Memory B cell (primary cell): ENCODE results near the gene NR3C1.
A peak's percentile ranks its signal among the peaks of the same experiment; 100 is the strongest.

Source experiments
- ATAC-seq: fragments of 150-1000 bp; cut with Tn5 transposase; 2 replicates; pipeline ENCODE4 v1.10.0; 2021; ENCODE audit warnings: low read depth, mild to moderate bottlenecking, moderate library complexity
- DNase-seq, 2 donors: peaks; one replicate each; pipeline ENCODE4 v3.0.0; 2022; ENCODE audit warnings: low spot score in 2 of 2
- H3K27ac Mint-ChIP-seq: one replicate; pipeline ENCODE4 v1.8.0; 2022; ENCODE audit warnings: mild to moderate bottlenecking, moderate library complexity, mixed read lengths
- H3K27me3 Mint-ChIP-seq: one replicate; pipeline ENCODE4 v1.8.0; 2022; ENCODE audit warnings: mixed read lengths
- H3K36me3 Mint-ChIP-seq: one replicate; pipeline ENCODE4 v1.8.0; 2022; ENCODE audit warnings: mild to moderate bottlenecking, mixed read lengths
- H3K4me1 Mint-ChIP-seq: one replicate; pipeline ENCODE4 v1.8.0; 2022; ENCODE audit warnings: mixed read lengths
- H3K4me3 Mint-ChIP-seq: one replicate; pipeline ENCODE4 v1.8.0; 2022; ENCODE audit warnings: mild to moderate bottlenecking, moderate library complexity, mixed read lengths
- H3K9me3 Mint-ChIP-seq: one replicate; pipeline ENCODE4 v1.8.0; 2022; ENCODE audit warnings: mixed read lengths

The NR3C1 gene

GRCh38 chr5:143433670-143434069, 30.2 kb upstream of the NR3C1 start:
- Mint-ChIP-seq H3K36me3 (no peaks in the 10 kb centered on the region), H3K27ac (peak overlapping the region; percentile 99), H3K4me3 (peak overlapping the region; percentile 95), H3K9me3 (peaks cover 1% of the 10 kb centered on the region), H3K4me1 (peaks cover 28% of the 10 kb centered on the region), H3K27me3 (no peaks in the 10 kb centered on the region)
- ATAC-seq = no peak
- no peak for DNase-seq

GRCh38 chr5:143432658-143433239, 29.3 kb upstream of the NR3C1 start:
- H3K4me1 Mint-ChIP-seq = peaks cover 29% of the 10 kb centered on the region
- ATAC-seq = no peak
- H3K4me3 Mint-ChIP-seq = peak overlapping the region; percentile 24
- H3K27me3 Mint-ChIP-seq = no peaks in the 10 kb centered on the region
- H3K27ac Mint-ChIP-seq = peak overlapping the region; percentile 69
- H3K36me3 Mint-ChIP-seq = peaks cover 2% of the 10 kb centered on the region
- H3K9me3 Mint-ChIP-seq = peaks cover 1% of the 10 kb centered on the region
- DNase-seq = no peak

- H3K36me3 Mint-ChIP-seq = peaks cover 2% of the 10 kb centered on the region
- no peaks in the 10 kb centered on the region for H3K9me3 Mint-ChIP-seq
- ATAC-seq (no peak), DNase-seq (no peak)
- peak overlapping the region; percentile 28 for H3K4me3 Mint-ChIP-seq
- H3K27ac Mint-ChIP-seq = peak overlapping the region; percentile 69
- no peaks in the 10 kb centered on the region for H3K27me3 Mint-ChIP-seq
- H3K4me1 Mint-ChIP-seq = peaks cover 28% of the 10 kb centered on the region
Observed at GRCh38 chr5:143431789-143432188, 28.3 kb upstream of the NR3C1 start.

- no peak overlapping the region for H3K4me3 Mint-ChIP-seq
- no peaks in the 10 kb centered on the region for H3K27me3 Mint-ChIP-seq
- DNase-seq (no peak), ATAC-seq (no peak)
- peaks cover 23% of the 10 kb centered on the region for H3K4me1 Mint-ChIP-seq
- peak overlapping the region; percentile 3 for H3K27ac Mint-ChIP-seq
- H3K9me3 Mint-ChIP-seq = no peaks in the 10 kb centered on the region
- H3K36me3 Mint-ChIP-seq = peaks cover 2% of the 10 kb centered on the region
Observed at GRCh38 chr5:143428738-143429420, 25.4 kb upstream of the NR3C1 start.

- Mint-ChIP-seq H3K4me3 (no peak overlapping the region), H3K4me1 (peaks cover 18% of the 10 kb centered on the region), H3K36me3 (peaks cover 2% of the 10 kb centered on the region), H3K27ac (peak overlapping the region; percentile 3), H3K27me3 (no peaks in the 10 kb centered on the region), H3K9me3 (no peaks in the 10 kb centered on the region)
- DNase-seq (no peak), ATAC-seq (no peak)
Observed at GRCh38 chr5:143428155-143428554, 24.7 kb upstream of the NR3C1 start.

DNA sequence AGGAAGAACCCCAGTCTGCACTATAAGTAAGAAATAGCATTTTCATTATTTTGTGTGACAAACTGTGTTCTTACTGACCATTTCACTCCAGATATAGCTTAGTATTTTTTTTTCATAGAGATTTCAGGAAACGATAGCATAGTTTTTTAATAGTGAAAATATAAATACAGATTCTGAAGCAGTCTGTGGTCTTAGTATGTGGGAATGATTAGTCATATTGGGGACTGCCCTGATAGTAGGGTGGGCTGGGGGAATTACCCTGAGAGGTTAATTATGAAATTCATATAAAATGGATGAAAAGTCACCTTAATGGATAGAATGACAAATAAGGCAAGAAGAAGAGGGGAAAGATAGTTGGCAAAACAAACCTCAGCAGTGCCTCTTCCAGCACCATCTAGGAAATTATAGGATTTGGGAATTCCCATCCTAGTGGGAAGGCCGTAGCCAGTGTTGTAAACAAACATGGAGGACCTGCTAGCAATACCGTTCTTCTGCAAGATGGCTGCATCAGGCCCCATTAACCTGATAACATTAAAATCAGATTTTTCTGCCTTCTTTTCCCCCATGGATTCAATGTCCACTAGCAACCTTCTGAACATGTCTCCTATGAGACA, 23.7 kb upstream of the NR3C1 start:
- H3K27me3 Mint-ChIP-seq = no peaks in the 10 kb centered on the region
- no peak overlapping the region for H3K4me3 Mint-ChIP-seq
- H3K4me1 Mint-ChIP-seq = peaks cover 14% of the 10 kb centered on the region
- no peaks in the 10 kb centered on the region for H3K9me3 Mint-ChIP-seq
- H3K36me3 Mint-ChIP-seq = peaks cover 4% of the 10 kb centered on the region
- H3K27ac Mint-ChIP-seq = peak overlapping the region; percentile 18
- no peak for DNase-seq
- no peak for ATAC-seq

- H3K4me1 Mint-ChIP-seq = peaks cover 11% of the 10 kb centered on the region
Observed at GRCh38 chr5:143426437-143426991, 23.0 kb upstream of the NR3C1 start.

DNA sequence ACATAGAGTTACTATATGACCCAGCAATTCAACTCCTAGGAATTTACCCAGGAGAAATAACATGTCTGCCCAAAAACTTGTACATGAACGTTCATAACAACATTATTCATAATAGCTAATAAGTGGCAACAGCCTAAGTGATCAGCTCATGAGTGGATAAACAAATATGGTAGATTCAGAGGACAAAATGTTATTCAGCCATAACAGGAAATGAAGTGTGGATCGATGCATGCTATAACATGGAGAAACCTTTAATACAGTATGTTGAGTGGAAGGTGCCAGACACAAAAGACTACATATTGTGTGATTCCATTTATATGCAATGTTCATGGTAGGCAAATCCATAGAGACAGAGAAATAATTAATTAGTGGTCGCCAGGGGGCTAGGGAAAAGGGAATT, 22.3 kb upstream of the NR3C1 start:
- Mint-ChIP-seq H3K27ac (no peak overlapping the region), H3K4me3 (no peak overlapping the region), H3K36me3 (peaks cover 4% of the 10 kb centered on the region), H3K4me1 (peaks cover 11% of the 10 kb centered on the region), H3K27me3 (no peaks in the 10 kb centered on the region), H3K9me3 (no peaks in the 10 kb centered on the region)
- ATAC-seq = no peak
- DNase-seq = no peak

More at GRCh38 chr5:143426437-143426991, 23.0 kb upstream of the NR3C1 start:
- DNase-seq (no peak), ATAC-seq (no peak)
- peaks cover 4% of the 10 kb centered on the region for H3K36me3 Mint-ChIP-seq
- no peak overlapping the region for H3K4me3 Mint-ChIP-seq
- no peaks in the 10 kb centered on the region for H3K9me3 Mint-ChIP-seq
- H3K27ac Mint-ChIP-seq = peak overlapping the region; percentile 18
- no peaks in the 10 kb centered on the region for H3K27me3 Mint-ChIP-seq

DNA sequence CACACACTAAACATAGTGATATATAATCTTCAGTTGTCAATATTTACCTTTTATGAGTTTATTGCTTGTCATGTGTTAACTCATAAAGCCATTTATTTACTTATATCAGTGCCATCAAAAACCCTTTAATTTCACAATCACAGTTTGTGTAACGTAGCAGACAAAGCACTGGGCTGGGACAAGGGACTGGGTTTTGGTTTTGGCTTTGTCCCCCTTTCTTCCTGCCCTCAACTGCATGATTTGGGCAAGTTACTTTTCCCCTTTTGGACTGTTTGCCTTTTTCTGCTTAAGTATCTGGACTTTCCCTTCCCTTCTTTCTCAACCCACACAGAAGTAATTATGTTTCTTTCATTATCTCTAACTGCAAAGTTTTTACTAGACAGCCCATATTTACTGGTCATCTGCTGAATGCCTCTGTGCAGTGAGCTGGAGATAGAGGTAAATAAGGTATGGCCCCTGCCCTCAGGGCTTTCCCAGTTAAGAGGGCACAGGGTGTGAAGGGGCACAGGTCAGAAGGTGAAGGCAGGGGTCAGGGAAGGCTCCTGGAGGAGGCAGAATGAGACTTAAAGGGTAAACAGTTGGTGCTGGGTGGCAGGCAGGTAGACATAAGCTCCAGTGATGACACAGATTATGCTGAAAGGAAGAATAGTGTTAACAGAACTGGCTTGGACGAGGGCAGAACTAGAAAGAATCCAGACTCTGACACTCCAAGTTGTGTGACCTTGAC, 14.8 kb upstream of the NR3C1 start:
- H3K36me3 Mint-ChIP-seq = peaks cover 2% of the 10 kb centered on the region
- H3K4me1 Mint-ChIP-seq = peaks cover 20% of the 10 kb centered on the region
- DNase-seq (no peak), ATAC-seq (no peak)
- peak overlapping the region; percentile 62 for H3K27ac Mint-ChIP-seq
- no peaks in the 10 kb centered on the region for H3K9me3 Mint-ChIP-seq
- no peak overlapping the region for H3K4me3 Mint-ChIP-seq
- no peaks in the 10 kb centered on the region for H3K27me3 Mint-ChIP-seq

DNA sequence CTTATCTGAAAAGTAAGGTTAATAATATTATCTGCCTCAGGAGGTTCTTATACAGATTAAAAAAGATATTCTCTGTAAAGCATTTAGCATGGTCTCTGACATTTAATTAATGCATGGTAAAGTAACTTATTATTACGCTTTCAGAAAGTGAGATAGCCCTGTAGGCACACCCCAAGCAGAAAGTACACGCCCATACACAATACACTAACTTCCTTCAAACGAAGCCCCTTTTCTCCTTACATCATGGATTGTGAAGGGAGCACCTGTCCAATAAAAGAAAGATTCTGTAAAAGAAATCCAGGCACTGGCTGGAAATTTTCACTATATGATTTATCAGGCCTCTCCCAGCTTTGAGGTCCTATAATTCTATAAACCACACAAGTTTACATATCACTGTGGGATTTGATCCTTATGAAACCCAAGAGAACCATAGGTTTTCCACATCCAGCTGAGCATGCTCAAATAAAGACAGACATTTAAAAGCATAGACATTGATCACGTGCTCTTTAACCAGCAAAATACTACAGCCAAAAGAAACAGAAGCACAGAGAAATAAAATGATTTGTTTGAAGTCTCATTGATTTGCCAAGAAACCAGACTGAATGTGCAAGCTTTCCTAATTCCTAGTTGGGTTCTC, 14.1 kb upstream of the NR3C1 start:
- Mint-ChIP-seq H3K27ac (no peak overlapping the region), H3K36me3 (no peaks in the 10 kb centered on the region), H3K4me3 (no peak overlapping the region), H3K9me3 (no peaks in the 10 kb centered on the region), H3K27me3 (no peaks in the 10 kb centered on the region), H3K4me1 (peaks cover 22% of the 10 kb centered on the region)
- ATAC-seq (no peak), DNase-seq (no peak)

DNA sequence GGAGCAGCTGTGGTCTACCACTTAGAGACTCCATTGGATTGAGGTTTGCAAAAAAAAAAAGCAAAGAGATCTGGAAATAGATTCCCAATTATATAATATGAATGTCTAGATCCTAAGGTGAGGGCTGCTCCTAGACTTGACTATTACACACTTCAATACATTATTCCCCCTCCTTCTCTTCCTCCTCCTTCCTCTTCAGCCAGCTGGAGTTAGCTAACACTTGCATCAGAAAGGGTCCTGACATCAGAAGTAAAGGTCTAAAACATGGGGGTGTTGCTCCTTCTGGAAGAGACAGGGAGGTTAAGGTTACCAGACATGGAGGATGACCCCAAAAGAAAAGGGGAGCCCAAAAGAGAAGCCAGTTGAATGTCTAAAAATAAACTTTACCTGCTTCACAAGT, 12.9 kb upstream of the NR3C1 start:
- DNase-seq = no peak
- Mint-ChIP-seq H3K9me3 (no peaks in the 10 kb centered on the region), H3K36me3 (no peaks in the 10 kb centered on the region), H3K4me3 (no peak overlapping the region), H3K27ac (no peak overlapping the region), H3K27me3 (no peaks in the 10 kb centered on the region), H3K4me1 (peaks cover 22% of the 10 kb centered on the region)
- no peak for ATAC-seq

DNA sequence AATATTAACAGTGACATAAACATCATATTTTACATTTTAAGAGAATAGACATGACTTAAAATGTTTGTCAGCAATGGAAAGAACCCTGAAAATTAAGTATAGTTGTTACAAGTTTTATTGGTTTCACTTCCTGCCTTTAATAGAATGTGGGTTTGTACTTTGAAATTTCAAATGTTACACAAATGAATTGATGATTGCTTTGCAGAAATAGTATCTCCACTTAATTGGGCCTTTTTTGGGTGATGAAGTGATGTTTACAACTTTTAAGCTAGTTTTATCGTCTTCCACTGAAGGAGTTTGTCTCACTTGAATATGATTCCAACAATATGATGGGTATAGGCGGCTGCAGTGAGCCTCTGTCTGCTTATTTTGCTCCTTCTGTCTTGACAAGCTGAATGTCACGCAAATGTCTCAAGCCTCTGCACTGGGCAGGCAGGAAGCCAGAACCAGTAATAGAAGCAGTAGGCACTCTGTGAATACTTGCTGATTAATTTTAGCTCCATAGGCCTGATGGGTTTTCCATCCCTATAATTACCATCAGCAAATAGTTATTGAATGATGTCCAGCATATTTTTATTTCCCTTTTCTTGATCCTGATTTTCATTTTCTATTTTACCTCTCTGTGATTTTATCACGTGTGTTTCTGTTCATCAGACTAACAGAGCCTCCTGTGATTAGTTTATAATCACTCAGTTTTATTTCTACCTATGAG, 10.6 kb upstream of the NR3C1 start:
- Mint-ChIP-seq H3K4me3 (peak overlapping the region; percentile 15), H3K9me3 (no peaks in the 10 kb centered on the region), H3K4me1 (peaks cover 22% of the 10 kb centered on the region), H3K27me3 (no peaks in the 10 kb centered on the region), H3K27ac (peak overlapping the region; percentile 43), H3K36me3 (no peaks in the 10 kb centered on the region)
- DNase-seq (no peak), ATAC-seq (peak; percentile 81)

- peaks cover 15% of the 10 kb centered on the region for H3K4me1 Mint-ChIP-seq
- no peaks in the 10 kb centered on the region for H3K27me3 Mint-ChIP-seq
- no peaks in the 10 kb centered on the region for H3K36me3 Mint-ChIP-seq
- H3K9me3 Mint-ChIP-seq = no peaks in the 10 kb centered on the region
- DNase-seq (no peak), ATAC-seq (no peak)
- H3K27ac Mint-ChIP-seq = no peak overlapping the region
- no peak overlapping the region for H3K4me3 Mint-ChIP-seq
Observed at GRCh38 chr5:143412661-143413342, 9.3 kb upstream of the NR3C1 start.
